Cerebellar cortex (tissue), 1 donor: ENCODE data around the gene C1QL4.

Experiments
- DNase-seq: peaks from one replicate; pipeline ENCODE4 v3.0.0-alpha.2; 2015; ENCODE audit warnings: low spot score

The C1QL4 gene

GRCh38 chr12:49347311-49348193 lies 10.6 kb upstream of the C1QL4 start:
- DNase-seq: peak; percentile 68

DNA sequence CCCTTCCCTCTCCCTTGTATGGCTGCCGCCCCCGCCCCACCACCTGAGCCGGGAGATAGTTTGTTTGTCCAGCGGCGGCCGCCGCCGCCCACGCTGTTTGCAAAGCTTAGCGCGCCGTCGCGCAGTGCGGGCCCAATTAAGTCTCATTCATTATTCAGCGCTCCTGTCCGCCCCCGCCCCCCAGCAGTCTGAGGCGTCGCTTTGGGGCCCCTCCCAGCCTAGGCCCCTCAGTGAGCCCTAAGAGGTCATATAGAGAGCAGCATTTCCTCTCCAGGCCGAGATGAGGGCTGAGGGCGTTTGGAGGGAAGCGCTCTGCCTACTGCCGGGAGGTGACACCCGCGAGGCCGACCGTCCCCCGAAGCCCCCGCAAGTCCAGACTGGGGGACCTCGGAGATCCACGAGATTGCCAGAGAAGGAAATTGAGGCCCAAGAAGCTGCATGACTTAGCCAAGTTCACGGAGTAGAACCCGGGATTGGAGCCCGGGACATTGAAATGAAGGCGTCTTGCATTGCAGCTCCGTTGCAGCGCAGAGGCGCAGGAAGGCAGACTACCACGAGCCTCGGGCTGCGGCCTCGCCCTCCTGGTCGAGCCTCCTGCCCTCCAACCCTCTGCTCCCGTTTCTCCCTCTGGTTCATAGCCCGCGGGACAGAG lies 9.8 kb upstream of the C1QL4 start, which contains the start of gene DNAJC22:
Gene DNAJC22 (plus strand): TSS at position 230 of the 652 bp plus-strand sequence. CDS start 1,985 bp downstream, outside the sequence.
- DNase-seq: no peak

DNA sequence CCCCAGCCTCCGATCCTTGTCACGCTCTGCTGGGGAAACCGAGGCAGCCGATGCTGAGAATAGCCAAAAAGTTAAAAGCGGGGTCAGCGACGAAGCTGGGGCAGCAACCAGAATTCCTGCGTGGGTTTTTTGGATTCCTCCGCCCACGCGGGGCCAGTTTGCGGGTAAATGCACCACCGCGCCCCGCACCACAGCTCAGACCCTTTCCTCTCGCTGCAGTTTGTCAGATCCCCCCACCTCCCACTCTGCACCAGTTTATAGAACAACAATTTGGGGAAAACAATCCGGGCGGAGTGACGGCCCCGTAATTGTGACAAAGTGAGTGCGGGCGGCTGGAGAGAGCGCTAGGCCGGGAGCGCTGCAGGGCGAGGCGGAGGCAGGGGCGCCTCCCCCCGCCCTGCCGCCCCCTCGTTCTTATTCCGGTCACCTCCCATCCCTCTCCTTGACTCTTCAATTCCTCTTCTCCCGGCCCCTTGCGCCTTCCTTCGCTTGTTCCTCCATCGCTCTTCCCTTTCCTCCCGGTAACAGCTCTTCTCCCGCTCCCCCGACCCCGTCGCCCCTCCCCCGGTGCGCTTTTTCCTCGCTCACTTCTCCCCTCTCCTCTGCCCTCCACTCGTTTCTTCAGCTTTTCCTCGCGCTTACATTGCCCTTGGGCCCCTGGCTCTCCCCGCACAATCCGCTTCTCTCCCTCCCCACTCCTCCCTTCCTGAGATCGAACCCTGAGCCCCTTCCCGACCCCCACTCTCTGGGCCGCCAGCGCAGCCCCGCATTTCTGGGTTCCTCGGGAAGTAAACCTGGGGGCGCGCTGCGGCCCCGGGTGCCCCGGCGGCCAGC lies 9.1 kb upstream of the C1QL4 start:
- no peak for DNase-seq

DNA sequence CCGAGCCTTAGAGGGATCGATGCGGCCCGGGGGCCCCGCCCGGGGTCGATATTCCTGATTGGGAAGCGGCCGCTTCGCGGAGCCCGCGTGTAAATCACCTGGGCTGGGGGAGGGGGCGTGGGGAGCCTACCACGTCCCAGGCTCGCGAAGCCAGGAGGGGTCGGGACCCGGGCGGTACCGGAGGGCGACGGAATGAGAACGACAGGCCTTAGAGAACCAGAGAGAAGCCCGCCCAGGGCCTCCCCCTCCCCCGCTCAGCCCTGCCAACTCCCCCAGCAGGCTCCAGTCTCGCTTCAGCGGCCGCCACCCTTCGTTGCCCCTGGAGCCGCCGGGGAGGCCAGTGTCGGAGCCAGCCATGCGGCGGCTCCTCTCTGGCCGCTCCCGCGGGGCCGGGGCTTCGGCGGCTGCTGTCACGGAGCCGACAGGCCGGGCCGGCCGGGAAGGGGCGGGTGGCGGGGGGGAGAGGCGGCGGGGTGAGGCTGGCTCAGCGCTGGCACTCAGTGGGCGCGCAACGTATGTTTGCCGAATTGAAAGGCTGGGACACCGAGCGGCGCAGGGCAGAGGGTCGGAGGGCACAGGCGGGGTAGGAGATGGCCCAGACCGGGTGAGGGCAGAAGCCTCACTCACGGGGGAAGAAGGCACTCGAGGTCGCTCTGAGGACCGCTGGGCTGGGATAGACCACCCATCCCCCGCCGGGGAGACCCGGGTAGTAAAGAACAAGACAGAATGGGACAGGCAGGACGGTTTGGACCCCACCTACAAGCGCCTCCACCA lies 8.2 kb upstream of the C1QL4 start:
- DNase-seq: no peak

DNA sequence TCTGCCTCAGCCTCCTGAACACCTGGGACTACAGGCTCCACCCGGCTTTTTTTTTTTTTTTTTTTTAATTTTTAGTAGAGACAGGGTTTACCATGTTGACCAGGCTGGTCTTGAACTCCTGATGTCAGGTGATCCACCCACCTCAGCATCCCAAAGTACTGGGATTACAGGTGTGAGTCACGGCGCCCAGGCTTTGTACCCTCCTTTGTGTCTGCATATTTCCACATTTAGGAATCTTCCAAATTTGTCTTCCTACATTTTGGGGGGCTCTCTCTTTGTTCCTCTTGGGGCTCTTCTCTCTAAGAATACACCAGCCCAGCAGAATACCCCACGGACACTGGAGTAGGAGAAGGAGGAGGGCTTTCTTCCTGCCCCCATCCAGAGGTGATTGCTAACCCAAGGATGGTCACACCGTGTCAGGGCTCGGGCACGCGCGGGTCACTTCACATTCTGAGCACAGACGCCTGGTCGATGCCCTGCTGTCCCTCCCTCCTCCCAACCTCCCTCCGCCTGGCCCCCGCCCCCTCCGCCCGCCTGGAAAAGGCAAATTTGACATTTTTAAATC lies 7.6 kb upstream of the C1QL4 start:
- no peak for DNase-seq

GRCh38 chr12:49342914-49343731 lies 6.1 kb upstream of the C1QL4 start:
- peak; percentile 41 for DNase-seq

DNA sequence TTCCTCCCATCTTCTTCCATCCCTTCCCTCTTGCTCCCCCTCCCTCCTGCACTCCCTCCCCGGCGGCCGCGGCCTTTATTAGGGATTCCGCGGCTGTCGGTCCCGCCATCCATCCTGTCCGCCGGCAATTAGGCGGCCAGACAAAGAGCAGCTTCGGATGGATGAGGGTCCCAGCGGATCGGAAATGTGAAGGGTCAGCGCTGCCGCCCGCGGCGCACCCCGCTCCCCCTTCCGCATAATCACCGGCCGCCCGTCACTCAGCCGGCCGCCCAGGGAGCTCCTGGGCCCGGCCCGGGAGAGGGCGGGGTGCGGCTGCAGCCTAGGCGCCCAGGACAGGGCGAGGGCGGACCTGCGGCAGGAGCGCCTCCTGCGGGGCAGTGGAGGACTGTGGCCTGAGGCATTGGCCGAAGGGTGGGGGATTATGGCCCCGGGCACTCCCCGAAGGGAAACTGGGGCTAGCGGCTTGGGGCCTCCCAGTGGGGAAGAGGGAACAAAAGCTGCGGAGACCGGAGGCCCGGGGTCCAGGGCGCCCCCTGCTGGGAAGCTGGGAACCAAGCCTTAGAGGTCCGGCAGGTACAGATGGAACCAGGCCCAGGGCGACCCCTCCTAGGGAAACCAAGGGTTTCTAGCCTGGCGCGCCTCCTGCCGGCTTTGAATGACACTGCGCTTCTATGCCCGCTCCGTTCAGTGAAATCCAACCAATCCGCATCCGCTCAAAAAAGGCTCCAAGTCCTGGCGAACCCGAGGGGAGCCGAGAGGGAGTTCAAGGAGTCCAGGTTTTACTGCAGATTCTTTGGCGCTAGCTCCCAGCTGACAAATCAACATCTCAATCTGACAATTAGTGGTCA lies 5.3 kb upstream of the C1QL4 start:
- DNase-seq: peak; percentile 89

DNA sequence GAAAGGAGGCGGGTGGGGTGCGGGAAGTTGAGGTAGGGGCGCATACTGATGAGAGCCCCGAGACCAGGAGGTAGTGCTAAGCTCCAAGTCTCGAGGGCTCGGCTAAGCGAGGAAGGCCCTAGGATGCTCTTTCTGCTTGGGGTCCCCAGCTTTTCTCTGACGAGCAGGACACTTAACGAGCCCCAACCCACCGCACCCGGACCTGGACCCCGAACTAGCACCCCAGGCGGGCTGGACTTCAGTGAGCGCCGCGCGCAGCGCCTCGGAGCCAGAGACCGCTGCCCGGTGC lies 4.7 kb upstream of the C1QL4 start:
- DNase-seq: no peak

GRCh38 chr12:49340971-49341776 lies 4.2 kb upstream of the C1QL4 start:
- DNase-seq: no peak

GRCh38 chr12:49340095-49340870 lies 3.3 kb upstream of the C1QL4 start:
- DNase-seq: no peak

DNA sequence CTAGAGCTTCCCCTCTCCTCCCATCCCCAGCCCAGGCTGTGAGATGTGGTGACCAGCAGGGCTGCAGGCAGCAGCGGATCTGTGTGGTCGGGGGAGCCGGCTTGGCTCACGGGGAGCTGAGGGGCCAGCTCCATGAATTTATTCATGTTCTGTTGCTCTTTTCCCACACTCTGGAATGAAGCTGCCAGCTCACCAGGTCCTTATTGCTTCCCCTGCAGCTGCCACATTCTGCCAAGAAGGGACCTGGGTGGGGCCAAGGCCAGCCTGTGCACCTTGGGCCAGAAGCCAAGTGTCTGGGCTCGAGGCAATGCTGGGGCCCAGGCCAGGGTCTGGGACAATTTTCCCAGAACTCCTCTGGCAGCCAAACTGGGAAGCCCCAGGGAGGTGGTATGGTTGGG lies 2.5 kb upstream of the C1QL4 start:
- no peak for DNase-seq

DNA sequence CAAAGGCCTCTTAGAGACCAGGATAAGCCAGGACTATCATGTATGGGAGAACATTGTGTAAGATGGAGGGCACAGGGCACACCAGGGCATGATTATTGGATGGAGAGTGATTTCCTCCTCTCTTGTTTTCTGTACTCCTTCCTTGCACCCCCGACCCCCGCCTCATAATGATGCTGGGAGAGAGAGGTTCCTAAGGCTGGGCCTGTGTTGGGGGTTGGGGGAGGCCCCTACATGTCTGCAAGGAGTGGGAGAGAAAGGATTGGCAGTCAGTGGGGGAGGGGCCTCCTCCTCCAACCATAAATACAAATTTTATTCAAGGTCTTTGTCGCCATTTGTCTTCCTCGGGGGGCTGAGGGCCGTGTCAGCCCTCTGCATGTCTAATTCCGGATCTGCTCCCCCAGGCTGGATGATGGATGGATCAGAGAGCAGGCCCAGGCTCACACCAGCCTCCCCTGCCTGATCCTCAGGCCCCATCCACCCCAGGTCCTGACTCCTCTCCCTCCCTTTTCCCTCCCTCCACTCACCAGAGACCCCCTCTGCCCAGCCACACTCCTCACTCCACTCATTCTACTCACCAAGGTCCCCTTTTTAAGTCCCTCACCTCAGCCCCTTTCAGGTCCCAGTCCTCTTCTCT lies 2.0 kb upstream of the C1QL4 start:
- DNase-seq: no peak

- no peak for DNase-seq
Measured at GRCh38 chr12:49335955-49336644, 888 bp downstream of the C1QL4 start.

DNA sequence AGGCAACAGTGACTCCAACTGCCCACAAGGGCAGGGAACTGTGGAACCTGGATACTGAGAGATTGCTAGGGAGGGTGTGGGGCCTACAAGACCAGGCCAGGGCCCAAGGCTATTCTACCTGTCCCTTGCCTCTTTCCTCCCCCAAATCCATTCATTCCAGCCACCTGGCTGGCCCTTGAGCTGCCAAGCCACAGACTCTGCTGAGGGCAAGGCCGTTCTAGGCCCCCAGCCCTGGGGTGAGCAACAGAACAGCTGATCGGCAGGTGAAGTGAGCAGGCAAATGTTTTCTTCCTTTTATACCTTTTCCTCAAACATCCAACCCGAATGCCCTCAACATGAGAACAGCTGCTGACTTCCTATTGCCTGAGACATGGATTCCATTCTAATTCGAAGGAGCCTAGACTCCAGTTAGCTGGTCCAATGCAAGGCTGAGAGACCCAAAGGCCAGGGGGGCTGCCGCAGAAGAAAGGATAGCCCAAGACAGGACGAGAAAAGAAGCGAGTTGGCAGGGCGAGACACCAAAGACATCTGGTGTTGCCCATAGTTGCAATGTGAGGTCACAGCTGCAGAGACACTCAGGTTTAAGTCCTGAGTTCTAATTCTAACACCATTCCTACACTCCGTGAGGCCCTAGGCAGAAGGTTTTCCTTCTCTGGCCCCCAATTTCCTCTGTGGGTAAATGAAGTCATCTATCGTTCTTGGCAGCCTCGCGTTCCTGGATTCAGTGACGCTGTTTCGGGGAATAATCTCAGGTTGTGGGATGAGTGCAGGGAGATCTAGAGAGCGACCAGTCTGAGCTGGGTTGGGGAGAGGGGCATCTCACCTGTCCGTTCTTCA lies 1.7 kb downstream of the C1QL4 start:
- DNase-seq: no peak

GRCh38 chr12:49334681-49335080 lies 2.3 kb downstream of the C1QL4 start:
- no peak for DNase-seq

- DNase-seq: no peak
Measured at GRCh38 chr12:49334226-49334625, 2.8 kb downstream of the C1QL4 start.
